ENCODE data around the gene NAXE. TPM values are rescaled to one million over a fixed set of nuclear protein-coding genes. Genes with fewer than 3 reads are reported as not detected.

The NAXE gene
- polyA plus RNA-seq, 1 experiment = 29.9 TPM

DNA sequence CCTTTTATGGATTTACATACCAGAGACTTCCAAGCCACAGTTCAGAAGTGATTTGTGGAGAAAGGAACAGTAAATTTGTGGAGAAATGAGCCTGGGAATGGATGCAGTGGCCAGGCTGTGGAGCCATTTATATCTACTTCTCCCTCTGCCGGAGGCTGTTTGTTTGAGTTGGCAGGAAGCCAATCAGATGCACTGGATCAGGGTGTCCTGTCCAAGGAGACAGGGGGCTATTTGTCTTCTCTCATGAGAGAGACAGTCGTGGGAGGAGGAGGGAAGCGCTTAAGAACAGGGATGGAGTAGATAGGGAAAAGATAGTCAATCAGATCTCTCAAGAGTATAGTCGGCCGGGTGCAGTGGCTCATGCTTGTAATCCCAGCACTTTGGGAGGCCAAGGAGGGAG is 24.9 kb downstream of the NAXE start:
- H3K9me3 ChIP-seq (ENCODE audit: control insufficient read depth, insufficient read depth, low read length) = no peaks in the 10 kb centered on the region
- ChIA-PET CTCF (interaction anchor here (1.0 to 2.2 kb wide), 5 partner anchors 8 to 170 kb away, joined by 3 to 10 read pairs (median 4); no protein-coding TSS in a partner anchor), POLR2A (no interaction called here)
- H3K27me3 ChIP-seq (ENCODE audit: control insufficient read depth, insufficient read depth, low read length) = peaks cover 45% of the 10 kb centered on the region
- no peak overlapping the region for H3K4me3 ChIP-seq (ENCODE audit: low read depth, low read length)
- H3K27ac ChIP-seq (ENCODE audit: low read depth, low read length) = no peak overlapping the region
- DNase-seq (ENCODE audit: low read depth, low spot score) = no peak
- no peak for TF ChIP-seq CTCF (IDR thresholded peaks at IDR 0.05; ENCODE audit: low read depth, low read length)

GRCh38 chr1:156618853-156619581 is 27.4 kb downstream of the NAXE start, which contains the start of gene HAPLN2:
Gene HAPLN2 (plus strand): TSS chr1:156619415. CDS start chr1:156623491, 4,076 bp downstream.
- ChIA-PET CTCF (interaction anchor here (0.6 to 4.1 kb wide), 9 partner anchors 11 to 233 kb away, joined by 3 to 22 read pairs (median 3); no protein-coding TSS in a partner anchor), POLR2A (no interaction called here)
- no peak for DNase-seq (ENCODE audit: low read depth, low spot score)
- Histone ChIP-seq H3K27ac (ENCODE audit: low read depth, low read length) (no peak within 1 kb of the TSS), H3K4me3 (ENCODE audit: low read depth, low read length) (no peak within 1 kb of the TSS), H3K27me3 (ENCODE audit: control insufficient read depth, insufficient read depth, low read length) (peaks cover 55% of the 10 kb centered on the region), H3K9me3 (ENCODE audit: control insufficient read depth, insufficient read depth, low read length) (no peaks in the 10 kb centered on the region; the same call in 1 of the 2 replicates)
- TF ChIP-seq CTCF (IDR thresholded peaks at IDR 0.05; ENCODE audit: low read depth, low read length) = peak; percentile 46

DNA sequence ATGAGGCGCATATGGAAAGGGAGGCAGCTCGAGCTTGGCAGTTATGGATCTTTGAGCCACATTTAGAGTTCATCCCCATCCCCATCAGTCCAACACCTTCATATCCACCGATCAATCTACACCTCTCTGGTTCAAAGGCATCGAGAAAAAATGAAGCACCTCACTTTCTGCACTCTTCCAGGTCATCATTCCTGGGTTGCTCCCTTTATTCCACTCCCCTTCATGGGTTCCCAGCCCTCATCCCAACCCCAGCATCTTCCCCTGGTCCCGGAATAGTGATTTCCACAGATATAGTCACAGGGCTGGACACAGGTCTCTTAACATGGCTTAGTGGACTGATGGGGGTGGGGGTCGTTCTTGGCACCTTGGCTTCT is 28.0 kb downstream of the NAXE start:
- Histone ChIP-seq H3K4me3 (ENCODE audit: low read depth, low read length) (no peak overlapping the region), H3K9me3 (ENCODE audit: control insufficient read depth, insufficient read depth, low read length) (no peaks in the 10 kb centered on the region; the same call in 1 of the 2 replicates), H3K27me3 (ENCODE audit: control insufficient read depth, insufficient read depth, low read length) (peaks cover 55% of the 10 kb centered on the region), H3K27ac (ENCODE audit: low read depth, low read length) (no peak overlapping the region)
- DNase-seq (ENCODE audit: low read depth, low spot score) = no peak
- POLR2A ChIA-PET = no interaction called here
- TF ChIP-seq CTCF (IDR thresholded peaks at IDR 0.05; ENCODE audit: low read depth, low read length) = no peak
- CTCF ChIA-PET = interaction anchor here (0.8 to 4.1 kb wide), 6 partner anchors 10 to 234 kb away, joined by 3 to 22 read pairs (median 3); no protein-coding TSS in a partner anchor

- DNase-seq (ENCODE audit: low read depth, low spot score) = no peak
- ChIA-PET CTCF (interaction anchor here (1.2 to 6.5 kb wide), 5 partner anchors 15 to 237 kb away, joined by 3 to 175 read pairs (median 9); partner anchors contain the start of gene NES), POLR2A (no interaction called here)
- no peak overlapping the region for H3K4me3 ChIP-seq (ENCODE audit: low read depth, low read length)
- peaks cover 59% of the 10 kb centered on the region for H3K27me3 ChIP-seq (ENCODE audit: control insufficient read depth, insufficient read depth, low read length)
- H3K27ac ChIP-seq (ENCODE audit: low read depth, low read length) = no peak overlapping the region
- no peak for TF ChIP-seq CTCF (IDR thresholded peaks at IDR 0.05; ENCODE audit: low read depth, low read length)
- no peaks in the 10 kb centered on the region; the same call in 1 of the 2 replicates for H3K9me3 ChIP-seq (ENCODE audit: control insufficient read depth, insufficient read depth, low read length)
Observed at GRCh38 chr1:156622581-156623297, 31.2 kb downstream of the NAXE start.
